GM18517 (cell line): ENCODE results near the gene CDH13.

Experiments
- ATAC-seq: cut with Tn5 transposase; IDR thresholded peaks from one replicate; pipeline ENCODE4 v1.9.1; 2021; ENCODE audit warnings: mild to moderate bottlenecking, moderate library complexity; ENCODE audit not compliant: unreplicated experiment

The CDH13 gene

DNA sequence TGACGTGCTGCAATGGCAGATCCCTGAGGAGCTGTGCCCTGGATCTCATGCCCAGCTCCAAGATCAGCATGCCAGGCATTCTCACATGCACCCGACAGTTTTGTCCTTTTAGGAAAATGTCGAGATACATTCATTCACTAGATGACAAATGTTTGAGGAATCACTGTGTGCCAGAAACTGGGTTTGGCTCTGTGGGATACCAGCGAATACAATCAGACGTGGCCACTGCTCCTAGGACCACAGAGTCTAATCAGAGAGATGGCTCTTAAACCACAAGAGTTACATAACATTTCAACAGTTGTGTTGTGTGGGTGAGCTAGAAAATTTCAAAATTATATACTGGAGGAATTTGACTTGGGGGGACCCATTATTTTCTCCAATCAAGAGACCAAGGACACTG, 579.7 kb downstream of the CDH13 start:
- no peak for ATAC-seq

DNA sequence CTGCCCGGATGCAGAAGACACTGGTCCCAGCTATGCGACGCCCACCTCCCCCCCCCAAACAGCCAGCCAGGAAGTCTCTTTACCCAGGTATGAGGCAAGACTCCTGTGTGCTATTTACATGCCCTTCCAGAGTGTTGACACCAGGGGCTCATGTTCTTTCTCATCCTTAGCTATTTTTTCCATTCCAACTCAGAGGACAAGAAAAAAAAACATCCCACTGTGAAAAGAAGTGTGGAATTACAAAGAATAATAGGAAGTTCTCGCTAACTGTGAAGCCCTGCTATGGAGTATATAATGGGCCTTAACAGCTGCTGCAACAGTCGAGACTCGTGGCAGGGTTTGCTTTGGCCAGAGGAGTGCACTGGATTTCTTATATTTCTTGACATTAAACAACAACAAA, 584.9 kb downstream of the CDH13 start:
- no peak for ATAC-seq

- no peak for ATAC-seq
Observed at GRCh38 chr16:83212301-83212841, 585.6 kb downstream of the CDH13 start.

- ATAC-seq: no peak
Observed at GRCh38 chr16:83214671-83215070, 587.9 kb downstream of the CDH13 start.

DNA sequence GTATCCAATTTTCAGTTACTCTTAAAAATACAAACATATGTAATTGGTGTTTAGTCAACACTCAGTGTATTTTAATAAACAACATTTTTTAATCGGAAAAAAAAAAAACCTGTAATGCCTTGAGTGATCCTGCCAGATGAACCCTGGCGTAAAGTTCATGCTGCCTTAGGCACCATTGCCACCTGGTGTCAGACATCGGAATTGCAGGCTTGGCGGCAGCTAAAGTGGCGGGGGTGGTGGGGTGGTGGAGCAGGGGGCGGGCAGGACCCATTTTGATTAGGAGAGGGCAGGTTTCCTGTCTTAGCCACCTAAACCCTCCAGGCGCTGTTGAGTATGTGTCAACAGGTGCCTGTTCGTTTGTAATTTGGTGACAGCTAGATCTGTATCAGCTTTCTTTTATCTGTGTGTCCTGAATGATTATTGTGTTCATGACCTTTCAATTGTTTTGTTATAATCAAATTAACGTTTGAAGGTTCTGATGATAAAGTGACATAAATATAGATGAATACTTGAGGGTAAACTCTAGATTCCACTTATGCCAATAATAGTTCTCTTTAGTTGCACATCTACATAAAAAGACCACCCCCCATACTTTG, 588.7 kb downstream of the CDH13 start:
- ATAC-seq: no peak

- ATAC-seq: no peak
Observed at GRCh38 chr16:83219285-83219684, 592.5 kb downstream of the CDH13 start.

DNA sequence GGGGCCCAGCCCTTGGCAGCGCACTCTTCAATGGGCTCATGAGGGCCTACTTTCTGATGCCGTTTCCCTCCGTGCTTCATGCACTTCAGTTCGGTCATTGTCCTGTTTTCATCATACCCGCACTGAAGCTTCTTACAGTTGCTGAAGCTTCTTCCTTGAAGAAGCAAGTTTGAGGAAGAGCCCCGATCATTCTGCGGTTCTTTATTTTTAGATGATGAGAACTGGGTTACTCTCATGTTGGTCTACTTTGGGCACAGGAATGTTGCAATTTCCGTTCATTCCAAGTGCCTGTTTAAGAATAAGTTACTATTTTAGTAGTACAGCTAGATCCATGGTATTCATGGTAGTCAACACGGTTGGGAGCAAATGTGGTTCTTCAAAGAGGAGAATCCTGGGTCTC, 593.3 kb downstream of the CDH13 start:
- ATAC-seq: no peak

GRCh38 chr16:83224642-83225041, 597.9 kb downstream of the CDH13 start:
- ATAC-seq: no peak

GRCh38 chr16:83227336-83227735, 600.6 kb downstream of the CDH13 start:
- ATAC-seq: no peak

DNA sequence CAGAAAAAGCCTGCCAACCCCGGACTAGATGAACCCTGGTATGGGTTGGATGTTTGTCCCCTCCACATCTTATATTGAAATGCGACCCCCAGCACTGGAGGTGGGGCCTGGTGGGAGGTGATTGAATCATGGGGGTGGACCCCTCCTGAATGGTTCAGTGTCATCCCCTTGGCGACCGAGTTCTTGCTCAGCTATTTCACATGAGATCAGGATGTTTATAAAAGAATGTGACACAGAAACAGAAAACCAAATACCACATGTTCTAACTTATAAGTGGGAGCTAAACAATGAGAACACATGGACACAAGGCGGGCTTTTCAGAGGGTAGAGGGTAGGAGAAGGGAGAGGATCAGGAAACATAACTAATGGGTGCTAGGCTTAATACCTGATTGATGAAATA, 605.0 kb downstream of the CDH13 start:
- ATAC-seq: no peak

- ATAC-seq: no peak
Observed at GRCh38 chr16:83233153-83233552, 606.4 kb downstream of the CDH13 start.

- ATAC-seq: no peak
Observed at GRCh38 chr16:83238949-83239691, 612.4 kb downstream of the CDH13 start.

GRCh38 chr16:83244057-83244456, 617.3 kb downstream of the CDH13 start:
- no peak for ATAC-seq

DNA sequence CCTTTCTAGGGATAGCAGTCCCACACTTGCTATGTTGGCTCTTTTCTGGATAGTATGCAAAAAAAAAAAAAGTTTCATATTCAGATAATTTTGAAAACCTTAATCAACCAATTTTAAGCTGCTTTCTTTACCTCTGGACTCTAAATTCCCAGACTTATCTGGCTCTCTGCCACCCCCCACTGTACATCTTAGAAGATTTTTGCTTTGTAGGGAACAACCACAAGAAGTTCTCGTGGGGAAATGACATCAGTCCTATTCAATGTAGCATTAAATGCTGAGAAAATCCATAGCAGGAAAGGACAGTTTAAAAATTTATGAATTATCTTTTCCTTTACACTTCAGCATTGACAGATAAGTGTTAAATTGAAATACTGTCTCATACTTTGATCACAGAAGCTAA, 618.3 kb downstream of the CDH13 start:
- no peak for ATAC-seq

GRCh38 chr16:83247767-83248372, 621.1 kb downstream of the CDH13 start:
- ATAC-seq: no peak

DNA sequence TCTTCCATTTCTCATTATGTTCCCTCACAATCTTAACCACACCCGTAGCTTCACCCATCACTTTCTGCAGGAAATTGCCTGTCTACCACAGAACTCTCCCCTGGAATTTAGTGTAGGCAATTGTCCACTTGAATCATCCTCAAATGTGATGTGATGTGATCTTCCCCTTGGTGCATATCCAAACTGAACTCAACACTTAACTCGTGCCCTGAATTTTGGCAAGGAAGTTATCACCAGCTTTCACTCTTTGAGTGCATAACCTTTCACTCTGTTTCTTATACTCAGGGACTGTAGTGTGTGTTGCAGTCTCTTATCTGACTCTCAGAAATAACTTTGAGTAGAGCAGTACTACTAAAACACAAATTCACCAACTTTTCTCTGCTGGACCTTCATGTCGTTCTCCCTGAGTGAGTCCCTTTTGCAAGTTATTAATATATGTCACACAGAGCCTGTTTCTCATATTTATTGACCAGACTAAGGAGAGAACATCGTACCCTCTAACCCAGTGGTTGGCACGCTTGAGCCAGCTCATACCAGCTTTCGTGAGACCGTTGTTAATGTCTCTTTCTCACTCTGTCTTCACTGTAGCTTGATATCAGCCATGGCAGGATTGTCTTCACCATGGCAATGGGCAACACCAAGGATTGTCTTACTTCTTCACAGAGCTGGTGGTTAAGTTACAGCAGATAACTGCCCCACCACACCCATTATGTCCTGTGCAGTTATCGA, 622.1 kb downstream of the CDH13 start:
- no peak for ATAC-seq

GRCh38 chr16:83253521-83253920, 626.8 kb downstream of the CDH13 start:
- ATAC-seq: no peak

DNA sequence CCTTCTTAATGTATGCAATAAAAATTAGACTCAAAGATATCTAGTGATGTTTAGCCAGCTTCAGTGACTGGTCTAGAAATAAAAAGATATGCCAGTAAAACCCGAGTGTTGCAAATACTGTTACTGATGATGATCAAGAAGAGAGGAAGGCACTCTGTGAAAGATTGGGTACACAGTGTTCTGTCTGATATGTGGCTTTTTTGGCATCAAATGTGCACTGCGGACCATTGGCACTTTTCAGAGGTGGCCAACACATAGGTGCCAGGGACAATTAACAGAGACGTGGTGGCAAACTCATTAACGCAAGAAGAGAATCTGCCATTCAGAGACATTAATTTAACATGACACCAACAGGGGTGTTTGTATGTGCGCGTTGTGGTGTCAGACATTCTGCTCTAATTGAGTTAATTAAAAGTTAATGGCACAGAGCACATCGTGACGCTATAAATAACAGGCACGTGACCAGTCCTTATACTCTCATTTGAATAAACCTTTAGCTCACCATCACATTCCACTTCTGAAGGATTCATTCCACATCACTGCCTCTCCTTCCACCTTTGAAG, 631.7 kb downstream of the CDH13 start:
- no peak for ATAC-seq

GRCh38 chr16:83266848-83267553, 640.2 kb downstream of the CDH13 start:
- no peak for ATAC-seq

- no peak for ATAC-seq
Observed at GRCh38 chr16:83268169-83268568, 641.4 kb downstream of the CDH13 start.
